NK-92 (cell line): ENCODE data around the gene PROM2.

Source experiments
- DNase-seq: peaks from one replicate; lab custom pipeline; 2025; ENCODE audit not compliant: unreplicated experiment; lab: John Stamatoyannopoulos, UW

PROM2 gene

DNA sequence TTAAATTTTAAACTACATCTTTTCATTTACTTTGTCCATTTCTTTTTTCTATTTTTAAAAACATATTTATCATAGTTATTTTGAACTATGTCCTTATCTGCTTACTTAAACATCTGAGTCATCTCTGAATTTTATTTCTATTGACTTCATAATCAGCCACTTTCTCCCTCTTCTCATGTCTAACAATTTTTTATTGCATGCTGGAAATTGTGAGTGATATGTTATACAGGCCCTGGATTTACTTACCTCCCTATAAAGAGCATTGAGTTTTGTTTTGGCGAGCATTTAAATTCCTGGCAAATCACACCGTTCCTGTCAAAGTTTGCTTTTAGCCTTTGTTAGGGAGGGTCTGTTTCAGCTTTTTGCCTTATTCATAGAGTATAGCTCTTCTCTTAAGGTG lies 62.2 kb downstream of the PROM2 start:
- no peak for DNase-seq

DNA sequence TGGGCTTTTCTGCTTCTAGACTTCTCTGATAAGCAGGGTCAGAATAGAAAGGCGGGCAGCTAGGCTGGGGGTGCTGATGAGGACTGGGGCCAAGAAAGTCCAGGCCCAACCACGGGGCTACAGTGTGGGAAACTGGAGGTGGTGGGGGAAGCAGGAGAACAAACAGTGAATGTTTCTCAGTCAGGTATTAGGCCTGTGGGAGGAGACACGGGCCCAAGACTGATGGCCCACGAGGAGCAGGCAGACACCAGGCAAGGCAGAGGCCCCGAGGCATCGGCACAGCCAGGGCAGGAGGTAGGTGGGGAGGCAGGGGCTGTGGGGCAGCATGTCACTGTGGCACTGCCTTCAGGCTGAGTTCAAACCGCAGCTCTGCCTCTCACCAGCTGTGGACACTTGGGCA lies 63.6 kb downstream of the PROM2 start:
- DNase-seq, result no peak
